ENCODE data around the gene ANKRD33B. TPM values are rescaled to one million over a fixed set of nuclear protein-coding genes. Genes with fewer than 3 reads are reported as not detected.

The ANKRD33B gene
- polyA plus RNA-seq, 3 donors = 0.05 TPM; not detected in 2

DNA sequence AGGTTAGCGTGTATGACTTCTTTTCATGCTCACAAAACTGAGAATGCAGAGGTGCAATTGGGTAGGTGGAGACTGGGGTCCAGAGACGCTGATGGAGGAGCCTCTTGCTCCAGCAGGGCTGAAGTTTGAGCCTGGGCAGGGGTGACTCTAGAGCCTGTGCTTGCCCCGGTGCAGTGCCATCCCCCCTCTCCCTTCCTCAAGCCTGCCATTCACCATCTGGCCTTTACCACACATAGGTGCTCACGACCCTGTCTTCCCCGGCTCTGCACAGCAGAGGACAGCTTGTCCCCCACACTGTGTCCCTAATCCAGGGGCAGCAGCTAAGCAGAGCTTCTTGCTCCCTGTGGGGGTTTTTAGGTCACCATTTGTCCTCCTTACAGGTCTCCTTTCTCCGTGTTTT lies 110.7 kb downstream of the ANKRD33B start:
- Mint-ChIP-seq H3K27ac (no peak overlapping the region), H3K27me3 (ENCODE audit: low read depth in 3 of 3) (peaks cover 2 to 8% (median 3%) of the 10 kb centered on the region in 3 donors), H3K4me3 (no peak overlapping the region), H3K4me1 (peaks cover 9% of the 10 kb centered on the region), H3K36me3 (peaks cover 27 to 30% of the 10 kb centered on the region in 2 donors), H3K9me3 (peaks cover 0 to 7% (median 2%) of the 10 kb centered on the region in 7 donors)
- 54% methylated on average over 3 of the region's 6 CpGs for WGBS (ENCODE audit: insufficient coverage)
- Histone ChIP-seq H3K4me2 (replicated peaks; ENCODE audit: extremely low read depth, low read length, poor library complexity, severe bottlenecking) (no peak overlapping the region), H3K79me2 (ENCODE audit: insufficient read depth, low read length) (no peaks in the 10 kb centered on the region), H3K4me1 (ENCODE audit: control insufficient read depth in 1 of 2, insufficient read depth in 2 of 2, low read length in 2 of 2) (peaks cover 8 to 11% of the 10 kb centered on the region in 2 donors), H3K4me3 (replicated peaks in 1 of 3; ENCODE audit: low read depth in 2 of 3, low read length in 3 of 3) (no peak overlapping the region), H3K27ac (ENCODE audit: low read depth in 1 of 2, low read length in 2 of 2) (no peak overlapping the region), H3K9ac (ENCODE audit: insufficient read depth, low read length, poor library complexity, severe bottlenecking) (no peak overlapping the region), H3K9me3 (replicated peaks in 1 of 2; ENCODE audit: control insufficient read depth in 1 of 2, insufficient read depth in 1 of 2, low read length in 2 of 2) (no peaks in the 10 kb centered on the region), H4K20me1 (ENCODE audit: insufficient read depth, low read length) (no peaks in the 10 kb centered on the region), H2AFZ (ENCODE audit: insufficient read depth, low read depth, low read length, poor library complexity, severe bottlenecking) (no peak overlapping the region), H3K27me3 (ENCODE audit: control insufficient read depth in 2 of 2, insufficient read depth in 2 of 2, low read length in 2 of 2) (no peaks in the 10 kb centered on the region), H3K36me3 (replicated peaks in 1 of 2; ENCODE audit: control insufficient read depth in 1 of 2, insufficient read depth in 2 of 2, low read length in 2 of 2) (peaks cover 18 to 28% of the 10 kb centered on the region in 2 donors)
- no peak for DNase-seq
- TF ChIP-seq, protein P1, sequence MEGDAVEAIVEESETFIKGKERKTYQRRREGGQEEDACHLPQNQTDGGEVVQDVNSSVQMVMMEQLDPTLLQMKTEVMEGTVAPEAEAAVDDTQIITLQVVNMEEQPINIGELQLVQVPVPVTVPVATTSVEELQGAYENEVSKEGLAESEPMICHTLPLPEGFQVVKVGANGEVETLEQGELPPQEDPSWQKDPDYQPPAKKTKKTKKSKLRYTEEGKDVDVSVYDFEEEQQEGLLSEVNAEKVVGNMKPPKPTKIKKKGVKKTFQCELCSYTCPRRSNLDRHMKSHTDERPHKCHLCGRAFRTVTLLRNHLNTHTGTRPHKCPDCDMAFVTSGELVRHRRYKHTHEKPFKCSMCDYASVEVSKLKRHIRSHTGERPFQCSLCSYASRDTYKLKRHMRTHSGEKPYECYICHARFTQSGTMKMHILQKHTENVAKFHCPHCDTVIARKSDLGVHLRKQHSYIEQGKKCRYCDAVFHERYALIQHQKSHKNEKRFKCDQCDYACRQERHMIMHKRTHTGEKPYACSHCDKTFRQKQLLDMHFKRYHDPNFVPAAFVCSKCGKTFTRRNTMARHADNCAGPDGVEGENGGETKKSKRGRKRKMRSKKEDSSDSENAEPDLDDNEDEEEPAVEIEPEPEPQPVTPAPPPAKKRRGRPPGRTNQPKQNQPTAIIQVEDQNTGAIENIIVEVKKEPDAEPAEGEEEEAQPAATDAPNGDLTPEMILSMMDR (IDR thresholded peaks at IDR 0.05) = no peak
- intact Hi-C loops (cut with micrococcal nuclease) = no loop called here

DNA sequence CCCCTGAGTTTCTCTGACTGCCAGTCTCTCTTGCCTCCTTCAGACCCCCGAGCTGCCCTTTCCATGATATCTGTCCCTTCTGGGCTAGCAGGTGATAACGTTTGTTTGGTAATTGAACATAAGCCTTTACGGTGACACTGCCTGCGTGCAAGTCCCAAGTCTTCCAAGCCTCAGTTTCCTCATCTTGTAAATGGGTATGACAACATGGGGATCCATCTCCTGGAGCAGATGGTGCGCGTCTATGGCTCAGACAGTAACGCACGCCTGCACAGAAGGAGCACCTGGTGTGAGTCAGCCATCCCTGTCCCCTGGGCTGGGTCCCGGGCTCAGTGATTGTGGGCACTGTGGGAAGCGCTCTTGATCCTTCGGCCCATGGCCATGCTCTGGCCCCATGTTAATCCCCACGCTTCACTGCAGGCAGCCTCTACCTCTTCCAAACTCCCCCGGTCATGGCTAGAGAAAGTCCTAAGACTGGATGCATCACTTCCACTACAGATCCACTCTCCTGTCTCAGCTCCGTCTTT lies 111.4 kb downstream of the ANKRD33B start:
- H3K27ac Mint-ChIP-seq = peak overlapping the region in 1 of 7 donors; percentile 5
- Histone ChIP-seq H3K4me3 (replicated peaks in 1 of 3; ENCODE audit: low read depth in 2 of 3, low read length in 3 of 3) (no peak overlapping the region), H3K27me3 (ENCODE audit: control insufficient read depth in 2 of 2, insufficient read depth in 2 of 2, low read length in 2 of 2) (no peaks in the 10 kb centered on the region)

More for the DNA sequence above, 111.4 kb downstream of the ANKRD33B start:
- Histone ChIP-seq H3K9ac (ENCODE audit: insufficient read depth, low read length, poor library complexity, severe bottlenecking) (no peak overlapping the region), H3K9me3 (replicated peaks in 1 of 2; ENCODE audit: control insufficient read depth in 1 of 2, insufficient read depth in 1 of 2, low read length in 2 of 2) (no peaks in the 10 kb centered on the region), H3K4me1 (ENCODE audit: control insufficient read depth in 1 of 2, insufficient read depth in 2 of 2, low read length in 2 of 2) (peaks cover 8 to 11% of the 10 kb centered on the region in 2 donors), H4K20me1 (ENCODE audit: insufficient read depth, low read length) (no peaks in the 10 kb centered on the region), H3K79me2 (ENCODE audit: insufficient read depth, low read length) (no peaks in the 10 kb centered on the region), H3K27ac (ENCODE audit: low read depth in 1 of 2, low read length in 2 of 2) (no peak overlapping the region), H3K36me3 (replicated peaks in 1 of 2; ENCODE audit: control insufficient read depth in 1 of 2, insufficient read depth in 2 of 2, low read length in 2 of 2) (peaks cover 24 to 35% of the 10 kb centered on the region in 2 donors), H2AFZ (ENCODE audit: insufficient read depth, low read depth, low read length, poor library complexity, severe bottlenecking) (no peak overlapping the region), H3K4me2 (replicated peaks; ENCODE audit: extremely low read depth, low read length, poor library complexity, severe bottlenecking) (no peak overlapping the region)
- H3K4me1 Mint-ChIP-seq = peaks cover 9% of the 10 kb centered on the region
- peaks cover 3 to 8% (median 4%) of the 10 kb centered on the region in 3 donors for H3K27me3 Mint-ChIP-seq (ENCODE audit: low read depth in 3 of 3)
- H3K9me3 Mint-ChIP-seq = peaks cover 0 to 7% (median 2%) of the 10 kb centered on the region in 7 donors
- H3K36me3 Mint-ChIP-seq = peaks cover 33 to 36% of the 10 kb centered on the region in 2 donors
- H3K4me3 Mint-ChIP-seq = no peak overlapping the region
- DNase-seq = no peak
- WGBS (ENCODE audit: insufficient coverage) = 91% methylated on average over 9 of the region's 14 CpGs
- intact Hi-C loops (cut with micrococcal nuclease) = no loop called here
- TF ChIP-seq, protein P1 (IDR thresholded peaks at IDR 0.05) = no peak

Data from CD14-positive monocyte (primary cell).